Transverse colon (tissue), 4 donors: Measurements from ENCODE around the gene C3AR1.
A peak's percentile ranks its signal among the peaks of the same experiment; 100 is the strongest.

Experiments
- EP300 ChIP-seq: sonication (generic); formaldehyde crosslinking; IDR thresholded peaks from one replicate; pipeline ENCODE4 v1.6.1; 2017; ENCODE audit warnings: antibody characterized with exemption, low read depth
- POLR2A ChIP-seq: fragments of 450-650 bp; IDR thresholded peaks from one replicate; pipeline ENCODE4 v1.6.1; 2016; ENCODE audit warnings: antibody characterized with exemption, mild to moderate bottlenecking, moderate library complexity
- POLR2AphosphoS5 ChIP-seq, 3 donors: sonication (generic); formaldehyde crosslinking; IDR thresholded peaks; one replicate each; pipeline ENCODE4 v1.6.1; 2016; ENCODE audit warnings: antibody characterized with exemption in 3 of 3
- TF ChIP-seq, protein P1 (sequence below), 5 experiments: fragments of 200-600 bp in 3 of 5; fragments of 450-650 bp in 2 of 5; sonication (generic) in 3 of 5; IDR thresholded peaks; 1 replicate in 2 of 5; 2 replicates in 3 of 5; pipeline ENCODE4 v1.5.1; 2016 to 2017; ENCODE audit warnings: antibody characterized with exemption in 5 of 5, inconsistent platforms in 3 of 5, mild to moderate bottlenecking in 2 of 5, moderate library complexity in 1 of 5

DNA sequence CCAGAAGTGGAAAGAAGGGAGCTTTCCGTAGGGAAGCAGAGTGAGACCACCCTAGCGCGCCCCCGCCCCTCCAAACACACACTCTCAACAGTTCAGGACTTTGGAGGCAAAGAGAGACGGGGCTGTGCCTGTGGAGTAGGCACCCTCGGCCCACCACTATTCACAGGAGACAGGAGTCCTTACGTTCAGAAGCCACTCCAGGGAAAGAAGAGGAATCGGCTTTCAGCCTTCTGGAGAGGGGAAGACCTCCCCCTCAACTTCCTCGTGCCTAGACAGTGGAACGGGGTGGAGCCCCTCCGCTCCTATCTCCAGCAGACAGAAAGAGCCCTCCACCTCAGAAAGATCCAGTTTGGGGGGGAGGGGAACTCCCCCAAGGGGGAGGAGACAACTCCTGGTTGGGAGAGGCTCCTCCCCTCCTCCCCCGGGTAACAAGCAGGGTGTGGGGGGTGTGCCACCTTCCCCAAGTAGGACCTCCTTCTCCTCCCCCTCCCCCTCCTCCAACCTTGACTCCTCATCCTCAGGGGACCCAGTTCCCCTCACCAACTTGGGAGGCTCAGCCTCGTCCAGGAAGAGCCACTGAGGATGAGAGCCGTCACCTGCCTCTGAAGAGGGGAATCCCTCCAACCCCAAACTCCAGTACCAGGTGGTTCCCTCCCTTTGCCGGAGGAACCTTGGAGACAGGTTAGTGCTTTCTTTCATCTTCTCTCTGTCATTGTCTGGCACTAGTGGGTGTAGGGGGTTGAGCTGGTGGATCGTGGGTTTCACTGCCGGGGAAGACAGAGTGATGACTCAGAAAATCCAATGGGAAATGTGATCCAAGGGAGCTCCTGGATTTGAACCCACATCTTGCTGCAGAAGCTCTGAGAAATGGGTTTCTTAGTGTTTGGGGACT, 32.8 kb downstream of the C3AR1 start:
- TF ChIP-seq, protein P1, sequence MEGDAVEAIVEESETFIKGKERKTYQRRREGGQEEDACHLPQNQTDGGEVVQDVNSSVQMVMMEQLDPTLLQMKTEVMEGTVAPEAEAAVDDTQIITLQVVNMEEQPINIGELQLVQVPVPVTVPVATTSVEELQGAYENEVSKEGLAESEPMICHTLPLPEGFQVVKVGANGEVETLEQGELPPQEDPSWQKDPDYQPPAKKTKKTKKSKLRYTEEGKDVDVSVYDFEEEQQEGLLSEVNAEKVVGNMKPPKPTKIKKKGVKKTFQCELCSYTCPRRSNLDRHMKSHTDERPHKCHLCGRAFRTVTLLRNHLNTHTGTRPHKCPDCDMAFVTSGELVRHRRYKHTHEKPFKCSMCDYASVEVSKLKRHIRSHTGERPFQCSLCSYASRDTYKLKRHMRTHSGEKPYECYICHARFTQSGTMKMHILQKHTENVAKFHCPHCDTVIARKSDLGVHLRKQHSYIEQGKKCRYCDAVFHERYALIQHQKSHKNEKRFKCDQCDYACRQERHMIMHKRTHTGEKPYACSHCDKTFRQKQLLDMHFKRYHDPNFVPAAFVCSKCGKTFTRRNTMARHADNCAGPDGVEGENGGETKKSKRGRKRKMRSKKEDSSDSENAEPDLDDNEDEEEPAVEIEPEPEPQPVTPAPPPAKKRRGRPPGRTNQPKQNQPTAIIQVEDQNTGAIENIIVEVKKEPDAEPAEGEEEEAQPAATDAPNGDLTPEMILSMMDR (IDR thresholded peaks at IDR 0.05): no peak
- TF ChIP-seq EP300: no peak
- TF ChIP-seq POLR2AphosphoS5 (IDR thresholded peaks at IDR 0.05): peak in 1 of 3 donors; percentile 33
- no peak for TF ChIP-seq POLR2A
